ENCODE data around the gene FUT2.

DNA sequence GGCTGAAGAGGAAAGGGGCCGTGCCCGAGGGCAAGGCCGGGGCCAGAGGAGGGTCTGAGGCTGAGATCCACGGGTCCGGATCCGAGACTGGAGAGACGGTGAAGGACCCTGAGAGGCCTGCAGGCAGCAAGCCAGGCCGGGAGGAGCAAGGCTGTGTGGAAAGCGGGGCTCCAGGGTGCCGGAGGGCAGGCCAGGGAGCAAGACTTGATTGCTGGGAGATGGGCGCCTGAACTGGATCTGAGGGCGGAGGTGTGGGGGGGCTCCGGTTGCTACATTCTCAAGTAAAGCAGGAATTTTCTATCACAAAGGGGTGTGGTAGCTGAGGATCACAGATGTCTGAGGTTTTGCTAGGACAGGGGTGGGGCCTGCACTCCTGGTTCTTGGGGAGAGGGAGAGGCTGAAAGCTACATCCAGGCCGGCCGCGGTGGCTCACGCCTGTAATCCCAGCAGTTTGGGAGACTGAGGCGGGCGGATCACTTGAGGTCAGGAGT, 20.0 kb downstream of the FUT2 start:
- TF ChIP-seq POLR2A (IDR thresholded peaks at IDR 0.05), result no peak
- TF ChIP-seq, protein P1, sequence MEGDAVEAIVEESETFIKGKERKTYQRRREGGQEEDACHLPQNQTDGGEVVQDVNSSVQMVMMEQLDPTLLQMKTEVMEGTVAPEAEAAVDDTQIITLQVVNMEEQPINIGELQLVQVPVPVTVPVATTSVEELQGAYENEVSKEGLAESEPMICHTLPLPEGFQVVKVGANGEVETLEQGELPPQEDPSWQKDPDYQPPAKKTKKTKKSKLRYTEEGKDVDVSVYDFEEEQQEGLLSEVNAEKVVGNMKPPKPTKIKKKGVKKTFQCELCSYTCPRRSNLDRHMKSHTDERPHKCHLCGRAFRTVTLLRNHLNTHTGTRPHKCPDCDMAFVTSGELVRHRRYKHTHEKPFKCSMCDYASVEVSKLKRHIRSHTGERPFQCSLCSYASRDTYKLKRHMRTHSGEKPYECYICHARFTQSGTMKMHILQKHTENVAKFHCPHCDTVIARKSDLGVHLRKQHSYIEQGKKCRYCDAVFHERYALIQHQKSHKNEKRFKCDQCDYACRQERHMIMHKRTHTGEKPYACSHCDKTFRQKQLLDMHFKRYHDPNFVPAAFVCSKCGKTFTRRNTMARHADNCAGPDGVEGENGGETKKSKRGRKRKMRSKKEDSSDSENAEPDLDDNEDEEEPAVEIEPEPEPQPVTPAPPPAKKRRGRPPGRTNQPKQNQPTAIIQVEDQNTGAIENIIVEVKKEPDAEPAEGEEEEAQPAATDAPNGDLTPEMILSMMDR (IDR thresholded peaks at IDR 0.05), result no peak

All from thyroid gland (tissue), 4 donors.